Muscle of arm (tissue), 14 donors: Measurements from ENCODE around the gene KIAA0825. TPM values are rescaled to one million over a fixed set of nuclear protein-coding genes. Genes with fewer than 3 reads are reported as not detected.

ENCODE experiments used
- DNase-seq: peaks from one replicate; pipeline ENCODE4 v3.0.0-alpha.2; 2013
- long read RNA-seq, 11 donors: transcript quantifications; one replicate each; lab custom pipeline, GENCODE V29; 2026
- polyA plus RNA-seq, 12 donors: library from polyadenylated mRNA; unstranded; fragments of 120-200 nt; gene quantifications; one replicate each; pipeline ENCODE4 v1.2.1, GENCODE V29; 2013; ENCODE audit not compliant: insufficient read length in 12 of 12

The KIAA0825 gene, protein sequence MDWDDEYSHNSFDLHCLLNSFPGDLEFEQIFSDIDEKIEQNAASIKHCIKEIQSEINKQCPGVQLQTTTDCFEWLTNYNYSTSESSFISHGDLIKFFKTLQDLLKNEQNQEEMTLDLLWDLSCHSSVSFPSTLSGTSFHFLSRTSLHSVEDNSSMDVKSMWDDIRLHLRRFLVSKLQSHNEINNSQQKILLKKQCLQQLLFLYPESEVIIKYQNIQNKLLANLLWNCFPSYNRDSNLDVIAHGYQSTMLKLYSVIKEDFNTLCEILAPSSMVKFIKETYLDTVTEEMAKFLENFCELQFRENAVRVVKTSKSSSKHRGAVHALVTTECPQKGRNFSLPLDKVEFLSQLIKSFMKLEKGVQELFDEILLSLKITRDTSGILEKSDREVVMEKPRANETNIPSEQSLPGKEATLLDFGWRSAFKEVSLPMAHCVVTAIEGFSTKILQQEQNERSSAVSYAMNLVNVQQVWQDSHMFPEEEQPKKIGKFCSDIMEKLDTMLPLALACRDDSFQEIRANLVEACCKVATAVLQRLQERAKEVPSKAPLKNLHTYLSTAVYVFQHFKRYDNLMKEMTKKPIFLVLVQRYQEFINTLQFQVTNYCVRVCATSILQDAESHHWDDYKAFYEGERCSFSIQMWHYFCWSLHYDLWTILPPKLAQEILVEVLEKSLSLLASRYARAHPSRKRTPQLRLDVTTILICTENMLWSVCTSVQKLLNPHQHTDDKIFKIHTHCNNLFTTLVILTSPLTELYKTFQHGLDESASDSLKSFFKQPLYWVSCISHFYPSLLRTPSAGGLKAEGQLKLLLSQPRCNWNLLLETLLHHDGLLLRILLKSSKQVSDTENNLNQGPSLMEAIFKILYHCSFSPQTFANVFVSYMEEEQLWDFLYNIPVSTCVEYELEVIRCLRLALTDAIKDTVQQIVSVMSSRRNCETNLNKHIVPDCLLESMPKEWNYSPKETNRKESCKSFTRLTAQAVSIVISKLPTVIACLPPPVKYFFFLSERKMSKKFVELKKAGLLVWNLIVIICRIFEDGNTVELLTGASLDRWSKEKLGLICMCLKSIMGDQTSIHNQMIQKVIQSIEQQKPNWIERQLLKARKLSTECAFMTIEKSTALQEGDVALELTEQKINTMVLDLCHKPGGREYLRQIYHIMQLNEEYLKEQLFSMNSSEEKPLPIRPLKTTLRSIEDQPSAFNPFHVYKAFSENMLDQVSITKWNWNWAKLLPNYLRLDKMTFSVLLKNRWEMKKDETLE (N-terminal part only)
- polyA plus RNA-seq = 1 to 10 TPM in 10 of 12 donors, not detected in 2; 2.2 to 3.6 (median 3.1) TPM
- long read RNA-seq, donor 1, partial matches to known transcripts = 10 of 20 reads
- long read RNA-seq, donor 1, other reads (novel, unspliced or antisense) = 9 of 20 reads
- long read RNA-seq, donor 2, partial matches to known transcripts = 9 of 9 reads
- long read RNA-seq, donor 2, other reads (novel, unspliced or antisense) = 0 of 9 reads
- long read RNA-seq, donor 3, partial matches to known transcripts = 0 of 1 reads
- long read RNA-seq, donor 3, other reads (novel, unspliced or antisense) = 0 of 1 reads
- long read RNA-seq, donor 4, partial matches to known transcripts = 0 of 1 reads
- long read RNA-seq, donor 4, other reads (novel, unspliced or antisense) = 0 of 1 reads
- long read RNA-seq, donor 5, partial matches to known transcripts = 37 of 42 reads
- long read RNA-seq, donor 5, other reads (novel, unspliced or antisense) = 5 of 42 reads
- long read RNA-seq, donor 6 = 0 reads
- long read RNA-seq, donor 7 = 0 reads
- long read RNA-seq, donor 8, partial matches to known transcripts = 0 of 1 reads
- long read RNA-seq, donor 8, other reads (novel, unspliced or antisense) = 0 of 1 reads
- long read RNA-seq, donor 9, partial matches to known transcripts = 0 of 1 reads
- long read RNA-seq, donor 9, other reads (novel, unspliced or antisense) = 0 of 1 reads
- long read RNA-seq, donor 10, partial matches to known transcripts = 9 of 10 reads
- long read RNA-seq, donor 10, other reads (novel, unspliced or antisense) = 0 of 10 reads
- long read RNA-seq, donor 11, partial matches to known transcripts = 0 of 5 reads
- long read RNA-seq, donor 11, other reads (novel, unspliced or antisense) = 5 of 5 reads

DNA sequence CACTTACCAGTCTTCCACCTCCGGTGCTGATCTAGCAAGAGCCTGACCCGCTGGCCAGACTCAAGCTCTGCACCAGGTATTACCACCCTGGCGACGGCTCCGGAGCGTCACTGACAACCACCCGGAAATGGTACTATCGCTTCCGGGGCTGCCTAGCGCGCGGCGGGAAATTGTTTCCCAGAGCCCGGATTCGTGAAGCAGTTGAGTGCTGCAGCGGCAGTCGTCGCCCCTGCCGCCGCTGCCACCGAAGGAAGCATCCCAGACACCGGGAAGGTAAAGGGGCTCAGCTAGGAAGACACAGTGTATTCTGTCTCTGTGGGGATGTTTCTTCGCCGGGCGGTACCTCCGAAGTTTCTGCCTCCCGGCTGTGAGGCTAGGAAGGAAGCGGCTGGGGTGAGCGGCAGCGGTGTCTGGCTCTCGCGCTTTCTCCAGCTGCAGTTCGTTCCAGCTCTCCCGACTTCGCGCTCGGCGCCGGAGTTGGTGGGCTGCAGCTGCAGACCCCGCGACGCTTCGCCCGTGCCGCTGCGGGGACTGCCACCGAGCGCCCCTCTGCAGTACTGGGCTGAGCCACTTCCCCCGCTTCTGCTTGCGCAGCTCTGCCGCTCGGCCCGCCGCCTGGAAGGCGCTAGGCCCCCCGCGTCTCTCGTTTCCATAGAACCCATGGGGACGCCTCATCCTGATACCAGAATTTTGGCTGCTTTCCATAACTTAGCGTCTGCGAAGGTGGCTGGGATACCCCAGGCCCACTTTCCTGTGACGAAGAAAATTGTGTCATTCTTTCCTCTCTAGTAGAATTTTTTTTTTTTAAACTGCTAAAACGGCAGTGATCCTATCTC is at the start of gene KIAA0825, which contains the start of gene SLF1:
TSS of gene KIAA0825 (minus strand) at position 112 of the 836 bp plus-strand sequence. CDS start 81,478 bp downstream, outside the sequence.
TSS of gene SLF1 (plus strand) at position 177 of the 836 bp plus-strand sequence. CDS start 10,142 bp downstream, outside the sequence.
- DNase-seq = peak; percentile 92

DNA sequence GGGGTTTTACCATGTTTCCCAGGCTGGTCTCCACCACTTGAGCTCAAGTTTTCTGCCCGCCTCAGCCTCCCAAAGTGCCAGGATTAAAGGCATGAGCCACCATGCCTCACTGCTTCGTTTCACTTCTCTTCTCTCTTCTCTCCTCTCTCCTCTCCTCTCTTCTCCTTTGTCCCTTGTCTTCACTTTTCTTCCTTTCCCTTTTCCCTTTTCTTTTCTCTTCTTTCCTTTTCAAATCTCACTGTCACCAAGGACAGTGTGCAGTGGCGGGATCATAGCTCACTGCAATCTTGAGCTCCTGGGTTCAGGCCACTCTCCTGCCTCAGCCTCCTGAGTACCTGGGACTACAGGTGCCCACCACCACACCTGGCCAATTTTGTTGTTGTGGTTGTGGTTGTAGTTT is 49.5 kb upstream of the KIAA0825 start:
- no peak for DNase-seq

DNA sequence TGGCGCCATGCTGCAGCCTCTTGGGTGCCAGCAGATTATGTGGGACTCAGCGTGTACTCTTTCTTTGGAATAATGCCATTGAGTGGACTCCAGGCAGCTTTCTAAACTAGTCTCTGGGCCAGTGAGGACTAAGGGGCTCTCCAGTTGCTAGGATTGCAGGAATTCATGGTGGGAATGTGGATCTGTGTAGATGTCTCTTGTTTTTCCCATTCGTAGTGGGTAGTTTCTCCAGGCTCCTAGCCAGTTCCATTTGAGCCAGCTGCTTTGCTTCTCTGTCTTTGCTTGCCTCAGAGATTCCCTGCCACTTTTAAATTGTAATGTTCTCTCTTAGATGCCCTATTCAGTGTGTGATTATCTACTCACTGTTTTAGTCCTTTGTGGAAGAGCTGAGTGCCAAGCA is 42.7 kb upstream of the KIAA0825 start:
- DNase-seq = no peak

DNA sequence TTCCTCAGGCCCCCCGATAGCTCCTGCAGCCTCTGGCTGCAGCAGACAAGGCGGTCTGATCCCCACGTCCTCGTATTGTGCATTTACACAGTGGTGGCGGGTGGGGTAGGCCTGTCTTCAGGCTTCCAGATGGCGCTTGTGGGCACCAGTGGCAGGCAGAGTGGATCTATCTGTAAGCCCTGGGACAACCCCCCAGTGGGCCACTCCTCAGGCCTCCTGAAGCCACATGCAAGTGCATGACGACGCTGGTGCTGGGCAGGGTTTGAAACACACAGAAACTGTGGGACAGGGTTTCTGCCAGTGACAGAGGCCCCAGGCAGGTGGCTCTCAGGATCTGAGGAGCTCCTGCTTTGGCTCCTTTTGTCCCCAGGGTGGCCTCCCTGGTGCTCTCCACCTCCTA is 42.1 kb upstream of the KIAA0825 start:
- DNase-seq = no peak

DNA sequence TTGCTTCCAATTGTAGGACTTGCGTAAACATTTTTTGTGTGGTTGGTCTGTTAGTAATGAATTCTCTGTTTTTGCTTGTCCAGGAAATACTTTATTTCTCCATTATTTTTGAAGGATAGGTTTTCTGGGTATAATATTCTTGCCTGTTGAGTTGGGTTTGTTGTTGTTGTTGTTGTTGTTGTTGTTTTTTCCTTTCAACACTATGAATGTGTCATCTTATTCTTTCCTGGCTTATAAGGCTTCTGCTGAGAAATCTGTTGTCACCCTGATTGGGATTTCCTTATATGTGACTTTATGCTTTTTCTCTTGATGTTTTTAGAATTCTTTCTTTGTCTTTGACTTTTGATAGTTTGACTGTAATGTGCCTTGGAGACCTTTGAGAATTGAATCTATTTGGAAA is 39.9 kb upstream of the KIAA0825 start:
- no peak for DNase-seq

DNA sequence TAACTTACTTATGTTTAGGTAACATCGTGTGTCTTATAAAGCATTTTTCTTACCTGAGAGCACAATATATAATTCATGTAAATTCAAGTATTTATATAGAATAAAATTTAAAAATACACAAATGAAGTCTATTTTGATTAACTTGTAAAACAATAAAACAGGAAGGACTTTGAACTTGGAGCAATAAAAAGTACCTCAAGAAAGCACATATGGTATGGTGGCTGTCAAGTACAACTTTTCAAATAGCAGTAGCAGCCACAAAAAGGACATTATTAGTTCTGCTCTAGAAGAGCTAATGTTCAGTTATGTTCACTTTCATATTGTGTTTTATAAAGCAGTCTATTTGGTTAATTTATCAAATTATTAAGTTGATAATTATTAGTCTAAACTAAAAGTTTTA is 31.5 kb upstream of the KIAA0825 start:
- DNase-seq = no peak

DNA sequence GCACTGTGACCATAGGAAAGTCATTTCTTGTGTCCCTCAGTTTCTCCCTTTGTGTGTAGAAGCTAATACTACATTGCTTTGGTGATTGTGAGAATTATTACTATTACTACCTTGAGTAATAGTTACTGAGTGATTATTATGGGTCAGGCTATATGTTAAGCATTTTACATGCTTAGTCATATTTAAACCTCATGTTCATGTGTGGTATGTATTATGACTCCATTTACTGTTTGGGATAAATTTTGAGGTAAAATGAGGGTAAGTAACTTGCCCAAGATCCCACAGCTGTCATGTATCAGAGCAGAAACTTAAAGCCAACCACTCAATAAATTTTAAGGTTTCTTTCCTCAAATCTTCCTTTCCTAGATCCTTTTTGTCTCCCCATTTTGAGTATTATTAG is 28.4 kb upstream of the KIAA0825 start:
- DNase-seq = no peak

DNA sequence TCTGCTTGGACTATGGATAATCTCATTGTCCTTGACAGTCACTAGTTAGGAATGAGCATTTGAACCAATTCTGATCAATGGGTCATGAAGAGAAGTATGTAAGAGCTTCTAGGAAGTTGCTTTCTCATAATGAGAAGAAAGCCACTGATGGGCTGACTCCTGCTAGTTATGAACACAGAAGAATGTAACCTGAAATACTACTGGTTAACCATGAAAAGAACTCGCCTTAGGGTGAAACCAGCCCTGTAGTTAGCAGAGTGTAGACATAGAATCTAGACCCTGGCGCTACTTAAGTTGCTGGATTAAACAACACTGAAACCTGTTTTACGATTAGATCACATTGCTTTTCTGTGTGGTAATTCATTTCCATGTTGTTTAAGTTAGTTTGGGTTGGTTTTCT is 26.6 kb upstream of the KIAA0825 start:
- DNase-seq = no peak

DNA sequence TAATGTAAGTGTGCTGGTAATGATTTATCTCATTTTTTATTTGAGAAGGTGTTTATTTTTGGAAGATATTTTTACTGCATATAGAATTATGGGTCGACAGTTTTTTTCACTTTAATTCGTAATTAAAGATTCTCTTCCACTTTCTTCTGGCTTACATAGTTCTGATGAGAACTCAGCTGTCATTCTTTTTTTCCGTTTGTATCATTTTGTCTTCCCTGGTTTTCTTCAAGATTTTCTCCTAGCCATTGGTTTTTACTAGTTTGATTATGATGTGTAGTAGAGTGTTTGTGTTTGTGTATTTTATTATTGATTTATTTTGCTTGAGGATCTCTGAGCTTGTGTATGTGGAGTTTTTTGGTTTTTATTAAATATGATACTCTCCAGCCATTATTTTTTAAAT is 21.8 kb upstream of the KIAA0825 start:
- DNase-seq = no peak

DNA sequence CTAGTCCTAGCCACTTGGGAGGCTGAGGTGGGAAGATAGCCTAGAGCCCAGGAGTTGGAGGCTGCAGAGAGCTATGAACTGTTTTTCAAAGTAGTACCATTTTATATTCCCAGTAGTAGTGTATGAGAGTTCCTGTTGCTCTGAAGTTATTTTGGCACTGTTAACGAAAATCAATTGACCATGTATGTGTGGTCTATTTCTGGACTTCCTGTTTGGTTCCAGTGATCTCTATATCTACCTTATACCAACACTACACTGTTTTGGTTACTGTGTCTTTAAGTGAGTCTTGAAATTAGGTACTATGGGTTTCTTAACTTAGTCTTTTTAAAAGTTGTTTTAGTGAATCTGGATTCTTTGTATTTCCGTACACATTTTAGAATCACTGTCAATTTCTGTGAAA is 13.6 kb upstream of the KIAA0825 start:
- no peak for DNase-seq

DNA sequence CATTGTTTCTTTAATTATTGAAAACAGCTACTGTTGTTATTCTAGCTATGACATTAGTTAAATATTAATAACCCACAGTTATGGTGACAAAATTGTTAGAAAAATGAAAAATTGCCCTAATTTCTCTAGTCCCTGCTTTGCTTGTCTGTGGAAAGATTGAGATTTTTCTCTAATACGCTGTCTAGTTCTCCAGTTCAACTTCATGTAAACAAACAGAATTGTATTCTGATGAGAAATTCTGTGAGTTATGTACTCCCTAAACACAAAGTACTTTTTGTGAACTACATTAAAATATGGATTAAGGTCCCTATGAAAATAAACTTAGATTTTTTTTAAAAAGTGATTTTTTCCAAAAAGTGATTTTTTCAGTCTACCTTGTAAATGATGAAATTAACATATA is 8.8 kb upstream of the KIAA0825 start:
- DNase-seq = no peak

DNA sequence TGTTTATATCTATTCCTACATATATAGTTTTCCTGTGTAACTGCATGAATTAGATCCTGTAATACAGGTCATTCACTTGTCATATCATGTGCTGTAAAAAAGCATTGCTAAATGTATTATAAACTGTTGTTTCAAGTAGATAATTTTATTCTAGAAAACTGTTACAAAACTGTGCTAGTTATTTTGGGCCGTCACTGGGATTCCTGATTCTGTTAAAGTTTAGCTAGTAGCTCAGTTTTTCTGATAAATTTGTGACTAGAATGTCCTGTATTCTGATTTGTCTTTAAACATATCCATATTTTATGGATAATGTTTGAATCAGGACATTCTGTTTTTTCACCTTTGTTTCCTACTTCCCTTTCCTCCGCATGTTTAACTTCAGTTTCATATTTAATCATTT is 5.5 kb upstream of the KIAA0825 start:
- DNase-seq = no peak

DNA sequence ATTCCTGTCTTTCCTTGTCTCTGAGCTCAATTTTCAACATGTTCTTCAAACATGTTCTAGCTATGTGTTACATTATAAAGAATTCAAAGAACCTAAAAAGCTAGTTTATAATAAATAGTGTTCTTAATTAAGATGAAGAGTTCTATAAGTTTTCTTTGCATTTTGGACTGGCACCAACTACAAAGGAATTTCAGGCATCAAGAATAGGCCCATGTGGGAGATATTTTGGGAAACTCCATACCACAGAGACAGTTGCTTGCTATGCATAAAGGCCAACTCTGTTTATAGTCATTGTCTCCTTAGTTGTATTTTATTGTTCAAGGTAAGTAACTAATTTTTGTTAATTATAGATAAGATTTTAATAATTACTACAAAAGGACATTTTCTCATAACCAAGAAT is 4.6 kb upstream of the KIAA0825 start:
- no peak for DNase-seq

DNA sequence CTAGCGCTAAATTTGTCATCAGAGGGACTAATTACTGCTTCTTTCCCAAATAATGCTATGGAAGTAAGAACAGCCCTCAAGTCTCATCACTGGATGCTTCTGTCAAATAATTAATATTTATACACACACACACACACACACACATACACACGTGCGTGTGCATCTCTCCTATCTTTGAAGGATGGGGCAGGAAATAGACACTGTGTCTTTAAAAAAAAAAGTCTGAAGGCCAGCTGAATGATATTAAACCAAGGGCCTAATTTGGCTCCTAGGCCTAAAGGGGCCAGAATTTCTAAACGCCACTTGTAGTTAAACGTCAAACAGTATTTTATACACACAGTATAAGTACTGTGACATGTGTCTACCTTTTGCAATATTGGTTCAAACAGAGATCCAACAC is 3.4 kb upstream of the KIAA0825 start:
- no peak for DNase-seq

DNA sequence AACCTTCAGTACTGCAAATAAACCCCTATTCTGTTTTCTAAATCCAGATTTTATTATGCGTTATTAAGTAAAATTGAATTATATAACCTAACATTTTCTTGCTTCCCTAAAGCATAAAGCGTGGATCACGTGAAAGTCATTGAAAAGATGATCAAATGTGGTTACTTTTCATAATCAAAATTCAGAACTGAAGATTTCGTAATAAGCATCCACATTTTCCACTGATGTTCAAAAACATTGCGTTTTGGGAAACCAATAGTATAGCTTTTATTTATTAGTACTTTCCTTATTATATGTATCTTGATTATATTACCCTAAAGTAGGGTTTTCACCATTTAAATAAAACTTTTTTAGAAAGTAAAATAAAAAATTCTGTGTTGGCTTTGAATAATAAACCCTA is 1.9 kb upstream of the KIAA0825 start:
- no peak for DNase-seq

DNA sequence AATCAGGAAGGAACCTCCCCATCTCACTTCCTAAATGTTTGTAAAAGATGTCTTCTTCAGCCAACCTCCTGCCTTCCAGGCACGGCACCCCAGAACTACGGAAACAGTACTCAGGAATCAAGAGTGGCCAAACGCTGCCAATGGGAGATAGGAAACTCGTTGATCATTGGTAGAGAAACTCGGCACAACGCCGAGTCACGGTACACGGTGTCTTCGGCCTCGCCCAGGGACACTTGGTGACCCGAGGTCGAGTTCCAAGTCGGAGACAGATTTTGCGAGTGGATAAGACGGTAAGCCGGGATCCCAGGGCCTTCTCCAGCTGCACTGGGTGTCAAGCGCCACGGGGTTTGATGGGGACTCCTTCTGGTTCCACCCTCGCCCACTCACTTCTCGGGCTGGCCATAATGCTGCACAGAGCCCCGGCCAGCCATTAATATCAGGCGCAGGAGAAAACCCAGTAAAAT is 343 bp downstream of the KIAA0825 start:
- DNase-seq = peak; percentile 62

DNA sequence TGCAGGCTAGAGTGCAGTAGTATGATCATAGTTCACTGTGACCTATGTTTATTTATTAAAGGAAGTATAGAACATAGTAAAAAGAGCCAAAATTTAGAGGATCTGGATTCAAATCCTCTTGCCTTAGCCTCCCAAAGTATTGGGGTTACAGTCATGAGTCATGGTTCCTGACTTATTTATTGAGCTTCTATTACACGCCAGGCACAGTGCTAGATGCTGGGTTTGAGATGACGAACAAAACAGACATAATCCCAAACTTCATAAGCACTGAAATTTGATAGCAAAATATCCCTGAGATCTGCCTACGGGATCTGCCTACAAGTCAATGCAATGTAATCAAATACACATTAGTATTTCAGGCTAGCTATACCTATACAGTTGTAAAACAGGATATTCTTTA is 2.5 kb downstream of the KIAA0825 start:
- no peak for DNase-seq

DNA sequence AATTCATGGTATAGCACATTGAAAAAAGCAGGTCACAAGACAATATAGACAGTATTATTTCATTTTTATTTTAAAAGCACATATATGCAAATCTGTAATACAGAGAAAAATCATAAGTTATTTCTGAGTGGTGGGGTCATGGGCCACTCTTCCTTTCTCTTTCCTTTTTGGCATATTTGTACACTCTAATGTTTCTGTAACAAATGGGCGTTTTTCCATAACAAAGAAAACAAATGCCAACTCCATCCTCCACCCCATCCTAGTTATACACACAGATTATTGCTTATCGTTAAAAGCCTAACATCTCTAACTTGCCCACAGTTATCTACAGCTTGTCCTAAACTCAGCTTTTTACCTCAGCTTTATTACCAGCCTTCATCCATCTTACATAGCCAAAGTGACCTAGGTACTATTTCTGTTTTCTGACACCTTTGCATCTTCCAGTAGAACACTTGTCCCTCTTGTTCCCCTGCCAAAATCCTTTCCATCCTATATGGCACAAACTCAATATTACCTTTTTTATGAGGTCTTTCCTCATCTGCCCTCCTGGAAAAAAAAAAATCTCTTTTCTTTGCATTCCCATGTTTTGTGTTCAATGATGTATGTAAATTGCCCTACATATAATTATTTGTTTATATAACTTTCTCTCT is 4.1 kb downstream of the KIAA0825 start:
- DNase-seq = no peak
